ENCODE data around the gene PLA2G4C.

DNA sequence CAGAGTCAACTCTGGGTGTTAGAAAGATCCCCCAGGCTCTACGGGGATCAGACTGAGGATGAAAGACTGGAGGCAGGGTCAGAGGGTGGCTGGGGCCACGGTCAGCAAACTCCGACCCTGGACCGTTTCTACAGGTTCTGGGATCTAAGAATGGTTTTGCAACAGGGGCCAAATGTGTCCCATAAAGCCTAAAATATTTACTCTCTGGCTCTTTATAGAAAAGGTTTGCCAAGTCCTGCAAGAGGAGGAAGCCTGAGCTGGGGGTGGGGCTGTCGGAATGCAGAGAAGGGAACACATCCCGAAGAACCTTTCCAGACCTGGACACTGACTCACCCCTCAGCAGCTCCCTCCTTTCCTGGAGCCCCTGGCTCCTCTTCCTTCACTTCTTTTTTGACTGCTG, 38.8 kb upstream of the PLA2G4C start:
- TF ChIP-seq, protein P1, sequence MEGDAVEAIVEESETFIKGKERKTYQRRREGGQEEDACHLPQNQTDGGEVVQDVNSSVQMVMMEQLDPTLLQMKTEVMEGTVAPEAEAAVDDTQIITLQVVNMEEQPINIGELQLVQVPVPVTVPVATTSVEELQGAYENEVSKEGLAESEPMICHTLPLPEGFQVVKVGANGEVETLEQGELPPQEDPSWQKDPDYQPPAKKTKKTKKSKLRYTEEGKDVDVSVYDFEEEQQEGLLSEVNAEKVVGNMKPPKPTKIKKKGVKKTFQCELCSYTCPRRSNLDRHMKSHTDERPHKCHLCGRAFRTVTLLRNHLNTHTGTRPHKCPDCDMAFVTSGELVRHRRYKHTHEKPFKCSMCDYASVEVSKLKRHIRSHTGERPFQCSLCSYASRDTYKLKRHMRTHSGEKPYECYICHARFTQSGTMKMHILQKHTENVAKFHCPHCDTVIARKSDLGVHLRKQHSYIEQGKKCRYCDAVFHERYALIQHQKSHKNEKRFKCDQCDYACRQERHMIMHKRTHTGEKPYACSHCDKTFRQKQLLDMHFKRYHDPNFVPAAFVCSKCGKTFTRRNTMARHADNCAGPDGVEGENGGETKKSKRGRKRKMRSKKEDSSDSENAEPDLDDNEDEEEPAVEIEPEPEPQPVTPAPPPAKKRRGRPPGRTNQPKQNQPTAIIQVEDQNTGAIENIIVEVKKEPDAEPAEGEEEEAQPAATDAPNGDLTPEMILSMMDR (conservative IDR thresholded peaks at IDR 0.05; ENCODE audit: low read depth in 2 of 2) = no peak
- TF ChIP-seq EZH2 (IDR thresholded peaks at IDR 0.05; ENCODE audit: low read depth, unreplicated experiment) (no peak), POLR2AphosphoS5 (IDR thresholded peaks at IDR 0.05; ENCODE audit: low read depth) (no peak), JUNB (IDR thresholded peaks at IDR 0.05; ENCODE audit: unreplicated experiment) (no peak), EZH2phosphoT487 (IDR thresholded peaks at IDR 0.05; ENCODE audit: unreplicated experiment) (no peak), ZNF331 (CRISPR knock-in tag; IDR thresholded peaks at IDR 0.05; ENCODE audit: low read depth) (no peak), CREB1 (CRISPR knock-in tag; IDR thresholded peaks at IDR 0.05; ENCODE audit: low read depth) (no peak), STAT1 (IDR thresholded peaks at IDR 0.05; ENCODE audit: unreplicated experiment) (no peak), ZNF114 (CRISPR knock-in tag; IDR thresholded peaks at IDR 0.05) (no peak), NANOG (IDR thresholded peaks at IDR 0.05; ENCODE audit: borderline replicate concordance) (no peak)
- TF ChIP-seq, protein P2, sequence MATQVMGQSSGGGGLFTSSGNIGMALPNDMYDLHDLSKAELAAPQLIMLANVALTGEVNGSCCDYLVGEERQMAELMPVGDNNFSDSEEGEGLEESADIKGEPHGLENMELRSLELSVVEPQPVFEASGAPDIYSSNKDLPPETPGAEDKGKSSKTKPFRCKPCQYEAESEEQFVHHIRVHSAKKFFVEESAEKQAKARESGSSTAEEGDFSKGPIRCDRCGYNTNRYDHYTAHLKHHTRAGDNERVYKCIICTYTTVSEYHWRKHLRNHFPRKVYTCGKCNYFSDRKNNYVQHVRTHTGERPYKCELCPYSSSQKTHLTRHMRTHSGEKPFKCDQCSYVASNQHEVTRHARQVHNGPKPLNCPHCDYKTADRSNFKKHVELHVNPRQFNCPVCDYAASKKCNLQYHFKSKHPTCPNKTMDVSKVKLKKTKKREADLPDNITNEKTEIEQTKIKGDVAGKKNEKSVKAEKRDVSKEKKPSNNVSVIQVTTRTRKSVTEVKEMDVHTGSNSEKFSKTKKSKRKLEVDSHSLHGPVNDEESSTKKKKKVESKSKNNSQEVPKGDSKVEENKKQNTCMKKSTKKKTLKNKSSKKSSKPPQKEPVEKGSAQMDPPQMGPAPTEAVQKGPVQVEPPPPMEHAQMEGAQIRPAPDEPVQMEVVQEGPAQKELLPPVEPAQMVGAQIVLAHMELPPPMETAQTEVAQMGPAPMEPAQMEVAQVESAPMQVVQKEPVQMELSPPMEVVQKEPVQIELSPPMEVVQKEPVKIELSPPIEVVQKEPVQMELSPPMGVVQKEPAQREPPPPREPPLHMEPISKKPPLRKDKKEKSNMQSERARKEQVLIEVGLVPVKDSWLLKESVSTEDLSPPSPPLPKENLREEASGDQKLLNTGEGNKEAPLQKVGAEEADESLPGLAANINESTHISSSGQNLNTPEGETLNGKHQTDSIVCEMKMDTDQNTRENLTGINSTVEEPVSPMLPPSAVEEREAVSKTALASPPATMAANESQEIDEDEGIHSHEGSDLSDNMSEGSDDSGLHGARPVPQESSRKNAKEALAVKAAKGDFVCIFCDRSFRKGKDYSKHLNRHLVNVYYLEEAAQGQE (IDR thresholded peaks at IDR 0.05; ENCODE audit: unreplicated experiment) = no peak
- TF ChIP-seq, protein P3, sequence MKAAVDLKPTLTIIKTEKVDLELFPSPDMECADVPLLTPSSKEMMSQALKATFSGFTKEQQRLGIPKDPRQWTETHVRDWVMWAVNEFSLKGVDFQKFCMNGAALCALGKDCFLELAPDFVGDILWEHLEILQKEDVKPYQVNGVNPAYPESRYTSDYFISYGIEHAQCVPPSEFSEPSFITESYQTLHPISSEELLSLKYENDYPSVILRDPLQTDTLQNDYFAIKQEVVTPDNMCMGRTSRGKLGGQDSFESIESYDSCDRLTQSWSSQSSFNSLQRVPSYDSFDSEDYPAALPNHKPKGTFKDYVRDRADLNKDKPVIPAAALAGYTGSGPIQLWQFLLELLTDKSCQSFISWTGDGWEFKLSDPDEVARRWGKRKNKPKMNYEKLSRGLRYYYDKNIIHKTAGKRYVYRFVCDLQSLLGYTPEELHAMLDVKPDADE (IDR thresholded peaks at IDR 0.05) = no peak
- TF ChIP-seq, protein P4, sequence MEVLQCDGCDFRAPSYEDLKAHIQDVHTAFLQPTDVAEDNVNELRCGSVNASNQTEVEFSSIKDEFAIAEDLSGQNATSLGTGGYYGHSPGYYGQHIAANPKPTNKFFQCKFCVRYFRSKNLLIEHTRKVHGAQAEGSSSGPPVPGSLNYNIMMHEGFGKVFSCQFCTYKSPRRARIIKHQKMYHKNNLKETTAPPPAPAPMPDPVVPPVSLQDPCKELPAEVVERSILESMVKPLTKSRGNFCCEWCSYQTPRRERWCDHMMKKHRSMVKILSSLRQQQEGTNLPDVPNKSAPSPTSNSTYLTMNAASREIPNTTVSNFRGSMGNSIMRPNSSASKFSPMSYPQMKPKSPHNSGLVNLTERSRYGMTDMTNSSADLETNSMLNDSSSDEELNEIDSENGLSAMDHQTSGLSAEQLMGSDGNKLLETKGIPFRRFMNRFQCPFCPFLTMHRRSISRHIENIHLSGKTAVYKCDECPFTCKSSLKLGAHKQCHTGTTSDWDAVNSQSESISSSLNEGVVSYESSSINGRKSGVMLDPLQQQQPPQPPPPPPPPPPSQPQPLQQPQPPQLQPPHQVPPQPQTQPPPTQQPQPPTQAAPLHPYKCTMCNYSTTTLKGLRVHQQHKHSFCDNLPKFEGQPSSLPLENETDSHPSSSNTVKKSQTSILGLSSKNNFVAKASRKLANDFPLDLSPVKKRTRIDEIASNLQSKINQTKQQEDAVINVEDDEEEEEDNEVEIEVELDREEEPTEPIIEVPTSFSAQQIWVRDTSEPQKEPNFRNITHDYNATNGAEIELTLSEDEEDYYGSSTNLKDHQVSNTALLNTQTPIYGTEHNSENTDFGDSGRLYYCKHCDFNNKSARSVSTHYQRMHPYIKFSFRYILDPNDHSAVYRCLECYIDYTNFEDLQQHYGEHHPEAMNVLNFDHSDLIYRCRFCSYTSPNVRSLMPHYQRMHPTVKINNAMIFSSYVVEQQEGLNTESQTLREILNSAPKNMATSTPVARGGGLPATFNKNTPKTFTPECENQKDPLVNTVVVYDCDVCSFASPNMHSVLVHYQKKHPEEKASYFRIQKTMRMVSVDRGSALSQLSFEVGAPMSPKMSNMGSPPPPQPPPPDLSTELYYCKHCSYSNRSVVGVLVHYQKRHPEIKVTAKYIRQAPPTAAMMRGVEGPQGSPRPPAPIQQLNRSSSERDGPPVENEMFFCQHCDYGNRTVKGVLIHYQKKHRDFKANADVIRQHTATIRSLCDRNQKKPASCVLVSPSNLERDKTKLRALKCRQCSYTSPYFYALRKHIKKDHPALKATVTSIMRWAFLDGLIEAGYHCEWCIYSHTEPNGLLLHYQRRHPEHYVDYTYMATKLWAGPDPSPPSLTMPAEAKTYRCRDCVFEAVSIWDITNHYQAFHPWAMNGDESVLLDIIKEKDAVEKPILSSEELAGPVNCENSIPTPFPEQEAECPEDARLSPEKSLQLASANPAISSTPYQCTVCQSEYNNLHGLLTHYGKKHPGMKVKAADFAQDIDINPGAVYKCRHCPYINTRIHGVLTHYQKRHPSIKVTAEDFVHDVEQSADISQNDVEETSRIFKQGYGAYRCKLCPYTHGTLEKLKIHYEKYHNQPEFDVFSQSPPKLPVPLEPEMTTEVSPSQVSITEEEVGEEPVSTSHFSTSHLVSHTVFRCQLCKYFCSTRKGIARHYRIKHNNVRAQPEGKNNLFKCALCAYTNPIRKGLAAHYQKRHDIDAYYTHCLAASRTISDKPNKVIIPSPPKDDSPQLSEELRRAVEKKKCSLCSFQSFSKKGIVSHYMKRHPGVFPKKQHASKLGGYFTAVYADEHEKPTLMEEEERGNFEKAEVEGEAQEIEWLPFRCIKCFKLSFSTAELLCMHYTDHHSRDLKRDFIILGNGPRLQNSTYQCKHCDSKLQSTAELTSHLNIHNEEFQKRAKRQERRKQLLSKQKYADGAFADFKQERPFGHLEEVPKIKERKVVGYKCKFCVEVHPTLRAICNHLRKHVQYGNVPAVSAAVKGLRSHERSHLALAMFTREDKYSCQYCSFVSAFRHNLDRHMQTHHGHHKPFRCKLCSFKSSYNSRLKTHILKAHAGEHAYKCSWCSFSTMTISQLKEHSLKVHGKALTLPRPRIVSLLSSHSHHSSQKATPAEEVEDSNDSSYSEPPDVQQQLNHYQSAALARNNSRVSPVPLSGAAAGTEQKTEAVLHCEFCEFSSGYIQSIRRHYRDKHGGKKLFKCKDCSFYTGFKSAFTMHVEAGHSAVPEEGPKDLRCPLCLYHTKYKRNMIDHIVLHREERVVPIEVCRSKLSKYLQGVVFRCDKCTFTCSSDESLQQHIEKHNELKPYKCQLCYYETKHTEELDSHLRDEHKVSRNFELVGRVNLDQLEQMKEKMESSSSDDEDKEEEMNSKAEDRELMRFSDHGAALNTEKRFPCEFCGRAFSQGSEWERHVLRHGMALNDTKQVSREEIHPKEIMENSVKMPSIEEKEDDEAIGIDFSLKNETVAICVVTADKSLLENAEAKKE (CRISPR knock-in tag; IDR thresholded peaks at IDR 0.05) = no peak

Measured in GM23338 (cell line).